MCF 10A (cell line): ENCODE data around the gene FAM89B. TPM values are rescaled to one million over a fixed set of nuclear protein-coding genes. Genes with fewer than 3 reads are reported as not detected.
"Not testable (repeated sequence)": the region's sequence is repeated elsewhere in the genome, so short reads cannot be mapped to it uniquely, and the experiment has no call there.

Source experiments
- BruUV-seq: library from RNA; stranded (reverse); fragments of 400-500 nt; replicated peaks from 2 replicates; lab custom pipeline; 2021; lab: Mats Ljungman, UMichigan
- CTCF ChIA-PET: fragments of 300-600 bp; sonication (Branson Sonifier 250); formaldehyde crosslinking; extraction: SDS; loops from one replicate; lab custom pipeline; 2021; ENCODE audit warnings: antibody characterized with exemption, inconsistent platforms; lab: Yijun Ruan, JAX
- POLR2A ChIA-PET: fragments of 300-600, 350-650 bp; sonication (Branson Sonifier 250); formaldehyde crosslinking; extraction: SDS; loops from one replicate; lab custom pipeline; 2020; ENCODE audit warnings: antibody characterized with exemption, inconsistent platforms; lab: Yijun Ruan, JAX
- DNase-seq: peaks from one replicate; pipeline ENCODE4 v3.0.0-alpha.2; 2018; ENCODE audit not compliant: unreplicated experiment
- H3K27ac Mint-ChIP-seq: one replicate; pipeline ENCODE4 v1.8.0; 2022; ENCODE audit warnings: mild to moderate bottlenecking, low read depth, mixed read lengths; ENCODE audit not compliant: unreplicated experiment
- H3K27me3 Mint-ChIP-seq: one replicate; pipeline ENCODE4 v1.8.0; 2022; ENCODE audit warnings: mixed read lengths; ENCODE audit not compliant: insufficient read depth, unreplicated experiment
- H3K36me3 Mint-ChIP-seq: one replicate; pipeline ENCODE4 v1.8.0; 2022; ENCODE audit warnings: mild to moderate bottlenecking, moderate library complexity, mixed read lengths; ENCODE audit not compliant: insufficient read depth, unreplicated experiment
- H3K4me1 Mint-ChIP-seq: one replicate; pipeline ENCODE4 v1.8.0; 2022; ENCODE audit warnings: mixed read lengths; ENCODE audit not compliant: insufficient read depth, unreplicated experiment
- H3K4me3 Mint-ChIP-seq: one replicate; pipeline ENCODE4 v1.8.0; 2022; ENCODE audit warnings: mild to moderate bottlenecking, moderate library complexity, mixed read lengths; ENCODE audit not compliant: unreplicated experiment
- H3K9me3 Mint-ChIP-seq: one replicate; pipeline ENCODE4 v1.8.0; 2022; ENCODE audit warnings: mixed read lengths; ENCODE audit not compliant: unreplicated experiment
- CTCF ChIP-seq: fragments of 200-600 bp; IDR thresholded peaks from one replicate; pipeline ENCODE4 v1.8.0; 2022; ENCODE audit warnings: antibody characterized with exemption, mild to moderate bottlenecking; ENCODE audit not compliant: unreplicated experiment
- intact Hi-C: fragments of 100-400 bp; cut with micrococcal nuclease; formaldehyde crosslinking; loops from 2 replicates; pipeline ENCODE4 v1.14.1; 2022
- total RNA-seq: library from RNA; stranded (reverse); gene quantifications from 2 replicates; pipeline ENCODE4 v1.2.3, GENCODE V29; 2022

FAM89B gene
- total RNA-seq, 1 experiment from 2014 or later = 16.7 TPM

GRCh38 chr11:65563601-65564000 lies 8.7 kb upstream of the FAM89B start:
- no TSS peak for BruUV-seq
- intact Hi-C loops = no loop called here
- no peak for TF ChIP-seq CTCF
- DNase-seq = no peak
- peaks cover 14% of the 10 kb centered on the region for H3K36me3 Mint-ChIP-seq
- H3K9me3 Mint-ChIP-seq = no peaks in the 10 kb centered on the region
- CTCF ChIA-PET = interaction anchor here (5.5 kb wide), 1 partner anchor 9 kb away, joined by 35 read pairs; the partner anchor contains the start of gene FAM89B
- POLR2A ChIA-PET = no interaction called here
- H3K27ac Mint-ChIP-seq = no peak overlapping the region
- peaks cover 30% of the 10 kb centered on the region for H3K4me1 Mint-ChIP-seq
- no peak overlapping the region for H3K4me3 Mint-ChIP-seq
- no peaks in the 10 kb centered on the region for H3K27me3 Mint-ChIP-seq

- POLR2A ChIA-PET = interaction anchor here (0.6 to 1.0 kb wide), 3 partner anchors 19 to 44 kb away, joined by 3 to 4 read pairs (median 3); no protein-coding TSS in a partner anchor
Observed at GRCh38 chr11:65564879-65565559, 7.3 kb upstream of the FAM89B start.

GRCh38 chr11:65565624-65566453 lies 6.5 kb upstream of the FAM89B start:
- Mint-ChIP-seq H3K27ac (peak overlapping the region; percentile 51), H3K36me3 (peaks cover 29% of the 10 kb centered on the region), H3K4me3 (no peak overlapping the region), H3K9me3 (no peaks in the 10 kb centered on the region), H3K4me1 (peaks cover 20% of the 10 kb centered on the region), H3K27me3 (no peaks in the 10 kb centered on the region)
- ChIA-PET POLR2A (interaction anchor here (0.8 to 1.0 kb wide), 3 partner anchors 25 to 431 kb away, joined by 3 to 4 read pairs (median 3); no protein-coding TSS in a partner anchor), CTCF (interaction anchor here (0.6 to 3.9 kb wide), 7 partner anchors 25 to 252 kb away, joined by 3 to 19 read pairs (median 3); no protein-coding TSS in a partner anchor)
- no peak for TF ChIP-seq CTCF
- no peak for DNase-seq
- no TSS peak for BruUV-seq
- intact Hi-C loops = no loop called here

More at GRCh38 chr11:65564879-65565559, 7.3 kb upstream of the FAM89B start:
- CTCF ChIA-PET = interaction anchor here (0.7 to 0.9 kb wide), 4 partner anchors 8 to 437 kb away, joined by 3 to 7 read pairs (median 4); partner anchors contain the start of genes BANF1 and FAM89B
- peaks cover 28% of the 10 kb centered on the region for H3K4me1 Mint-ChIP-seq
- H3K9me3 Mint-ChIP-seq, intact Hi-C loops, H3K4me3 Mint-ChIP-seq, DNase-seq, BruUV-seq, H3K27ac Mint-ChIP-seq, H3K27me3 Mint-ChIP-seq: not testable (repeated sequence)
- H3K36me3 Mint-ChIP-seq = peaks cover 21% of the 10 kb centered on the region

- H3K27ac Mint-ChIP-seq = peak overlapping the region; percentile 96
- peak overlapping the region; percentile 97 for H3K4me3 Mint-ChIP-seq
- H3K27me3 Mint-ChIP-seq = no peaks in the 10 kb centered on the region
- ChIA-PET POLR2A (interaction anchor here (0.5 to 4.8 kb wide), 13 partner anchors 9 to 289 kb away, joined by 3 to 103 read pairs (median 6); partner anchors contain the start of genes CFL1, MALAT1, MAP3K11 and PCNX3), CTCF (interaction anchor here (0.6 to 3.9 kb wide), 2 partner anchors 28 to 29 kb away, joined by 3 to 19 read pairs; no protein-coding TSS in a partner anchor)
- H3K4me1 Mint-ChIP-seq = peaks cover 24% of the 10 kb centered on the region
- DNase-seq = no peak
- TF ChIP-seq CTCF = no peak
- H3K9me3 Mint-ChIP-seq = no peaks in the 10 kb centered on the region
- no TSS peak for BruUV-seq
- intact Hi-C loops = no loop called here
- H3K36me3 Mint-ChIP-seq = peaks cover 51% of the 10 kb centered on the region
Observed at GRCh38 chr11:65569164-65569972, 3.0 kb upstream of the FAM89B start.
